SK-N-SH (cell line): ENCODE data around the gene SLC25A47. TPM values are rescaled to one million over a fixed set of nuclear protein-coding genes. Genes with fewer than 3 reads are reported as not detected.

ENCODE experiments used
- CTCF ChIA-PET: fragments of 300-600, 350-600 bp; formaldehyde crosslinking; extraction: SDS; loops from one replicate; lab custom pipeline; 2021; lab: Yijun Ruan, JAX
- POLR2A ChIA-PET: fragments of 350-600 bp; sonication (Branson Sonifier 250); formaldehyde crosslinking; extraction: SDS; loops from one replicate; lab custom pipeline; 2020; ENCODE audit warnings: antibody characterized with exemption, inconsistent platforms; lab: Yijun Ruan, JAX
- DNase-seq: peaks from one replicate; pipeline ENCODE4 v3.0.0; 2012
- H2AFZ ChIP-seq: fragments of 200-600 bp; sonication (generic); 2 replicates; pipeline ENCODE4 v1.8.1; 2016; ENCODE audit warnings: antibody characterized with exemption, mild to moderate bottlenecking, low read depth
- H3F3A ChIP-seq: fragments of 200-600 bp; sonication (generic); replicated peaks from 2 replicates; pipeline ENCODE3; 2016; ENCODE audit warnings: antibody characterized with exemption, mild to moderate bottlenecking; ENCODE audit not compliant: insufficient read depth
- H3K27ac ChIP-seq, 2 experiments: fragments of 200-500 bp in 1 of 2; fragments of 200-600 bp in 1 of 2; sonication (Bioruptor generic) in 1 of 2; sonication (generic), shearing (Covaris generic) in 1 of 2; 2 replicates each; pipeline versions ENCODE4 v1.5.1 to v1.6.1; 2014 to 2016; ENCODE audit warnings: low read depth in 2 of 2, inconsistent platforms in 1 of 2, low read length in 1 of 2, mild to moderate bottlenecking in 1 of 2, mixed read lengths in 1 of 2
- H3K27me3 ChIP-seq: fragments of 200-600 bp; sonication (generic), shearing (Covaris generic); 2 replicates; pipeline ENCODE4 v1.6.1; 2016; ENCODE audit warnings: mixed run types; ENCODE audit not compliant: insufficient read depth
- H3K36me3 ChIP-seq, 2 experiments: fragments of 200-500 bp in 1 of 2; fragments of 200-600 bp in 1 of 2; sonication (Bioruptor generic) in 1 of 2; sonication (generic) in 1 of 2; replicated peaks in 1 of 2; 2 replicates each; pipeline versions ENCODE3 to v1.5.1; 2014 to 2016; ENCODE audit warnings: low read length in 1 of 2, mild to moderate bottlenecking in 1 of 2; ENCODE audit not compliant: insufficient read depth in 2 of 2, control insufficient read depth in 1 of 2
- H3K4me1 ChIP-seq, 2 experiments: fragments of 200-500 bp in 1 of 2; fragments of 200-600 bp in 1 of 2; sonication (Bioruptor generic) in 1 of 2; sonication (generic), shearing (Covaris generic) in 1 of 2; 2 replicates each; pipeline versions ENCODE4 v1.5.1 to v1.6.1; 2014 to 2016; ENCODE audit warnings: low read depth in 1 of 2, low read length in 1 of 2, mixed run types in 1 of 2; ENCODE audit not compliant: insufficient read depth in 2 of 2, control insufficient read depth in 1 of 2
- H3K4me2 ChIP-seq: fragments of 200-600 bp; sonication (generic), shearing (Covaris generic); 2 replicates; pipeline ENCODE4 v1.6.1; 2017; ENCODE audit warnings: mixed run types
- H3K4me3 ChIP-seq, 2 experiments: fragments of 200-500 bp in 1 of 2; fragments of 200-600 bp in 1 of 2; sonication (Bioruptor generic) in 1 of 2; sonication (generic), shearing (Covaris generic) in 1 of 2; 2 replicates each; pipeline versions ENCODE4 v1.5.1 to v1.8.1; 2014 to 2016; ENCODE audit warnings: low read depth in 2 of 2, inconsistent platforms in 1 of 2, low read length in 1 of 2, mild to moderate bottlenecking in 1 of 2, mixed read lengths in 1 of 2, moderate library complexity in 1 of 2
- H3K79me2 ChIP-seq: fragments of 200-600 bp; sonication (generic); 2 replicates; pipeline ENCODE4 v1.8.1; 2017; ENCODE audit warnings: mild to moderate bottlenecking; ENCODE audit not compliant: insufficient read depth
- H3K9ac ChIP-seq: fragments of 200-600 bp; sonication (generic); 2 replicates; pipeline ENCODE4 v1.6.1; 2017; ENCODE audit warnings: mixed run types
- H3K9me2 ChIP-seq: fragments of 200-600 bp; sonication (generic); 2 replicates; pipeline ENCODE4 v1.6.1; 2017; ENCODE audit warnings: mixed run types
- H3K9me3 ChIP-seq: fragments of 200-600 bp; sonication (generic); 2 replicates; pipeline ENCODE4 v1.6.1; 2017; ENCODE audit warnings: mixed run types, mild to moderate bottlenecking, moderate library complexity
- H4K20me1 ChIP-seq: fragments of 200-600 bp; sonication (generic); 2 replicates; pipeline ENCODE4 v1.6.1; 2017; ENCODE audit warnings: mild to moderate bottlenecking, mixed run types; ENCODE audit not compliant: insufficient read depth
- ELF1 ChIP-seq: IDR thresholded peaks from 2 replicates; pipeline ENCODE4 v1.4.0; 2012
- EP300 ChIP-seq, 2 experiments: IDR thresholded peaks; 2 replicates each; pipeline versions ENCODE4 v1.4.0 to v1.6.1; 2012; ENCODE audit warnings: borderline replicate concordance in 1 of 2, low read depth in 1 of 2, low read length in 1 of 2
- FOSL2 ChIP-seq: IDR thresholded peaks from 2 replicates; pipeline ENCODE4 v1.4.0; 2012; ENCODE audit warnings: low read depth, mild to moderate bottlenecking, moderate library complexity, borderline replicate concordance
- GATA2 ChIP-seq: sonication (generic); formaldehyde crosslinking; IDR thresholded peaks from 2 replicates; pipeline ENCODE4 v1.5.0; 2020; ENCODE audit warnings: mild to moderate bottlenecking, missing genetic modification reagents
- IRF3 ChIP-seq: fragments of 150-350 bp; IDR thresholded peaks from 2 replicates; pipeline ENCODE4 v1.6.1; 2016; ENCODE audit warnings: mild to moderate bottlenecking, low read depth, low read length
- JUND ChIP-seq: IDR thresholded peaks from 2 replicates; pipeline ENCODE4 v1.4.0; 2012
- MAX ChIP-seq: IDR thresholded peaks from 2 replicates; pipeline ENCODE4 v1.4.0; 2012; ENCODE audit warnings: low read depth
- MEF2A ChIP-seq: IDR thresholded peaks from 2 replicates; pipeline ENCODE4 v1.4.0; 2012; ENCODE audit warnings: low read depth, borderline replicate concordance
- PBX3 ChIP-seq: IDR thresholded peaks from 2 replicates; pipeline ENCODE4; 2012
- POLR2AphosphoS5 ChIP-seq: IDR thresholded peaks from 2 replicates; pipeline ENCODE4 v1.6.1; 2012; ENCODE audit warnings: low read depth, low read length
- RCOR1 ChIP-seq: fragments of 150-350 bp; IDR thresholded peaks from 2 replicates; pipeline ENCODE4 v1.6.1; 2017; ENCODE audit warnings: antibody characterized with exemption, low read length
- REST ChIP-seq: IDR thresholded peaks from 2 replicates; pipeline ENCODE4 v1.6.1; 2012; ENCODE audit warnings: mild to moderate bottlenecking, low read depth, low read length, moderate library complexity
- RFX5 ChIP-seq: IDR thresholded peaks from 2 replicates; pipeline ENCODE4 v1.6.1; 2012; ENCODE audit warnings: mild to moderate bottlenecking, improper control_type of control experiment, low read length
- SIN3A ChIP-seq: IDR thresholded peaks from 2 replicates; pipeline ENCODE4 v1.6.1; 2012; ENCODE audit warnings: low read depth, mild to moderate bottlenecking, low read length, moderate library complexity, borderline replicate concordance
- TEAD4 ChIP-seq: IDR thresholded peaks from 2 replicates; pipeline ENCODE4 v1.4.0; 2012; ENCODE audit warnings: mild to moderate bottlenecking, borderline replicate concordance; ENCODE audit not compliant: insufficient read depth
- USF2 ChIP-seq: fragments of 150-350 bp; IDR thresholded peaks from 2 replicates; pipeline ENCODE4 v1.6.1; 2017; ENCODE audit warnings: antibody characterized with exemption, low read length, low read depth, borderline replicate concordance
- WGBS: methylation state at CpG from one replicate; pipeline ENCODE4 v1.1.6; 2017; ENCODE audit warnings: low lambda C conversion rate; 5-methylcytosine and 5-hydroxymethylcytosine counted together
- polyA plus RNA-seq, 3 experiments: library from polyadenylated mRNA; depleted of rRNA; stranded (reverse); fragments of >200 nt; gene quantifications; 2 replicates each; pipeline ENCODE4 v1.2.3, GENCODE V29; 2012

The SLC25A47 gene
- polyA plus RNA-seq, 1 of the 3 experiments (the other 2 are of a cell fraction) = not detected

- no peak for DNase-seq
- TF ChIP-seq SIN3A (no peak), MEF2A (no peak), GATA2 (no peak), TEAD4 (no peak)
- Histone ChIP-seq H3K79me2 (no peaks in the 10 kb centered on the region), H2AFZ (no peak overlapping the region), H3K4me1 (peaks cover 0 to 3% of the 10 kb centered on the region in 2 experiments; a peak in 2 of 4 replicates), H3F3A (no peaks in the 10 kb centered on the region), H3K4me2 (no peak overlapping the region), H3K4me3 (no peak overlapping the region), H3K9me3 (no peaks in the 10 kb centered on the region), H3K9ac (no peak overlapping the region), H3K27me3 (no peaks in the 10 kb centered on the region), H4K20me1 (no peaks in the 10 kb centered on the region), H3K27ac (no peak overlapping the region), H3K36me3 (peaks cover 69 to 72% of the 10 kb centered on the region in 2 experiments), H3K9me2 (no peaks in the 10 kb centered on the region)
- ChIA-PET CTCF (interaction anchor here (0.9 to 1.8 kb wide), 5 partner anchors 8 to 81 kb away, joined by 3 to 8 read pairs (median 4); a partner anchor contains a TSS), POLR2A (interaction anchor here (1.1 kb wide), 2 partner anchors 8 to 11 kb away, joined by 3 read pairs; a partner anchor contains a TSS)
- 76% methylated on average over 1 of the region's 1 CpG for WGBS
Measured at GRCh38 chr14:100364403-100364802, 41.3 kb downstream of the SLC25A47 start.

- Histone ChIP-seq H3K4me1 (peaks cover 0 to 3% of the 10 kb centered on the region in 2 experiments; a peak in 2 of 4 replicates), H3K79me2 (peaks cover 10% of the 10 kb centered on the region), H4K20me1 (no peaks in the 10 kb centered on the region), H3K9me3 (no peaks in the 10 kb centered on the region), H3K4me3 (no peak overlapping the region), H2AFZ (no peak overlapping the region), H3K36me3 (peaks cover 60 to 63% of the 10 kb centered on the region in 2 experiments), H3K9me2 (no peaks in the 10 kb centered on the region), H3K4me2 (no peak overlapping the region), H3K9ac (no peak overlapping the region), H3K27ac (no peak overlapping the region), H3F3A (no peaks in the 10 kb centered on the region), H3K27me3 (no peaks in the 10 kb centered on the region)
- no peak for DNase-seq
- WGBS = 97% methylated on average over 6 of the region's 7 CpGs
- ChIA-PET POLR2A (no interaction called here), CTCF (interaction anchor here (1.0 kb wide), 1 partner anchor 12 kb away, joined by 4 read pairs; no protein-coding TSS in a partner anchor)
- no peak for TF ChIP-seq POLR2AphosphoS5
- TF ChIP-seq SIN3A = no peak
Measured at GRCh38 chr14:100365741-100366140, 42.6 kb downstream of the SLC25A47 start.

- DNase-seq = no peak
- H4K20me1 ChIP-seq = no peaks in the 10 kb centered on the region
- no peaks in the 10 kb centered on the region; a peak in 1 of 4 replicates for H3K4me1 ChIP-seq
- CTCF ChIA-PET = no interaction called here
- H3K4me2 ChIP-seq = no peak overlapping the region
- POLR2A ChIA-PET = no interaction called here
- 95% methylated on average over 13 of the region's 13 CpGs for WGBS
- H3K79me2 ChIP-seq = peaks cover 13% of the 10 kb centered on the region
- H3K9me2 ChIP-seq = no peaks in the 10 kb centered on the region
- no peaks in the 10 kb centered on the region for H3F3A ChIP-seq
- no peak overlapping the region for H3K27ac ChIP-seq
- peaks cover 39 to 43% of the 10 kb centered on the region in 2 experiments for H3K36me3 ChIP-seq
- no peak overlapping the region for H3K4me3 ChIP-seq
- no peaks in the 10 kb centered on the region for H3K9me3 ChIP-seq
- no peak overlapping the region for H3K9ac ChIP-seq
- no peaks in the 10 kb centered on the region for H3K27me3 ChIP-seq
- H2AFZ ChIP-seq = no peak overlapping the region
- TF ChIP-seq USF2 = no peak
- no peak for TF ChIP-seq EP300 (IDR thresholded peaks at IDR 0.05; ENCODE audit: borderline replicate concordance in 1 of 2, low read depth in 1 of 2, low read length in 1 of 2)
- TF ChIP-seq REST = no peak
- no peak for TF ChIP-seq RFX5
- no peak for TF ChIP-seq MAX
- no peak for TF ChIP-seq PBX3
- no peak for TF ChIP-seq ELF1
- no peak for TF ChIP-seq JUND
- no peak for TF ChIP-seq RCOR1
- no peak for TF ChIP-seq IRF3
- TF ChIP-seq FOSL2 = no peak
Measured at GRCh38 chr14:100369019-100369418, 45.9 kb downstream of the SLC25A47 start.
